DOHH2 (cell line): ENCODE measurements around the gene MCF2L.

ENCODE experiments used
- H3F3A ChIP-seq: fragments of 200-600 bp; sonication (generic), shearing (Covaris generic); 2 replicates; pipeline ENCODE4 v1.6.0; 2016; ENCODE audit warnings: antibody characterized with exemption, mild to moderate bottlenecking; ENCODE audit not compliant: control insufficient read depth, insufficient read depth
- H3K27ac ChIP-seq: fragments of 200-600 bp; sonication (generic); 2 replicates; pipeline ENCODE4 v1.5.1; 2014; ENCODE audit warnings: low read depth, mild to moderate bottlenecking, low read length, moderate library complexity
- H3K27me3 ChIP-seq: fragments of 200-600 bp; sonication (generic); 2 replicates; pipeline ENCODE4 v1.6.1; 2014; ENCODE audit warnings: mild to moderate bottlenecking, low read length, mixed read lengths; ENCODE audit not compliant: control insufficient read depth
- H3K36me3 ChIP-seq: fragments of 200-600 bp; sonication (generic); 2 replicates; pipeline ENCODE4 v1.6.1; 2014; ENCODE audit warnings: mild to moderate bottlenecking, low read length, moderate library complexity, mixed read lengths; ENCODE audit not compliant: control insufficient read depth
- H3K4me1 ChIP-seq: fragments of 200-600 bp; sonication (generic); 2 replicates; pipeline ENCODE4 v1.6.1; 2014; ENCODE audit warnings: mild to moderate bottlenecking, low read length, mixed read lengths; ENCODE audit not compliant: control insufficient read depth
- H3K4me2 ChIP-seq: fragments of 200-600 bp; sonication (generic); 2 replicates; pipeline ENCODE4 v1.6.0; 2014; ENCODE audit warnings: mild to moderate bottlenecking, low read length, moderate library complexity
- H3K4me3 ChIP-seq: fragments of 200-600 bp; sonication (generic); 2 replicates; pipeline ENCODE4 v1.5.1; 2014; ENCODE audit warnings: mild to moderate bottlenecking, low read length, mixed read lengths
- H3K79me2 ChIP-seq: fragments of 200-600 bp; sonication (generic); 2 replicates; pipeline ENCODE4 v1.6.1; 2014; ENCODE audit warnings: mild to moderate bottlenecking, low read length, mixed read lengths; ENCODE audit not compliant: control insufficient read depth
- H3K9me2 ChIP-seq: fragments of 200-600 bp; sonication (generic); replicated peaks from 2 replicates; pipeline ENCODE4 v1.6.1; 2014; ENCODE audit warnings: mild to moderate bottlenecking, low read length, mixed read lengths; ENCODE audit not compliant: control insufficient read depth
- H3K9me3 ChIP-seq: fragments of 200-600 bp; sonication (generic); 2 replicates; pipeline ENCODE4 v1.6.1; 2014; ENCODE audit warnings: antibody characterized with exemption, low read length, mixed read lengths; ENCODE audit not compliant: control insufficient read depth, insufficient read depth
- H4K20me1 ChIP-seq: fragments of 200-600 bp; sonication (generic); 2 replicates; pipeline ENCODE4 v1.6.0; 2014; ENCODE audit warnings: low read depth, mild to moderate bottlenecking, antibody characterized with exemption, low read length, moderate library complexity; ENCODE audit not compliant: control insufficient read depth, insufficient read depth
- EZH2phosphoT487 ChIP-seq: fragments of 200-600 bp; sonication (generic); IDR thresholded peaks from 2 replicates; pipeline ENCODE4 v1.6.1; 2017; ENCODE audit warnings: borderline replicate concordance, mild to moderate bottlenecking, antibody characterized with exemption, low read length, moderate library complexity, mixed read lengths
- TF ChIP-seq, protein P1 (sequence below): fragments of 200-600 bp; sonication (generic); IDR thresholded peaks from one replicate; pipeline ENCODE4 v1.5.1; 2014; ENCODE audit warnings: antibody characterized with exemption, mild to moderate bottlenecking, low read depth, low read length; ENCODE audit not compliant: poor library complexity, severe bottlenecking

MCF2L gene

DNA sequence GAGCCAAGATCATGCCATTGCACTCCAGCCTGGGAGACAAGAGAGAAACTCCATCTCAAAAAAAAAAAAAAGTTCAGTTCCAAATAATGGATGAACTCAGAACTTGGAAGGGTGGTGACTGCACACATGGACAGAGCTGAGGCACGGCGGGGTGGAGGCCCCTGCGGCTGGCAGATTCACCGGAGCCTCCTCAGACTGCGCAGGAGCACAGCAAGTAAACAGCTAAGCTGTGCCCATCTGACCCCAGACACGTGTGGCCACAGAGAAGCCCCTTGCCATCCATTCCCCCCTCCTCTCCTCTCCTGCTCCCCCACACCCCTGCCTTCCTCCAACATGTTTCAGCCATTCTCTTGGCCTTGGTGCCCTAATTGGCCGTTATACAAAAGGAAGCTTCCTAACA is 173.9 kb downstream of the MCF2L start:
- Histone ChIP-seq H3K27me3 (peaks cover 3% of the 10 kb centered on the region; the same call in 1 of the 2 replicates), H3K9me2 (no peaks in the 10 kb centered on the region), H3K27ac (no peak overlapping the region), H4K20me1 (no peaks in the 10 kb centered on the region), H3K79me2 (no peaks in the 10 kb centered on the region), H3K4me1 (no peaks in the 10 kb centered on the region), H3K4me2 (no peak overlapping the region), H3F3A (no peaks in the 10 kb centered on the region), H3K4me3 (no peak overlapping the region), H3K9me3 (no peaks in the 10 kb centered on the region), H3K36me3 (no peaks in the 10 kb centered on the region)
- TF ChIP-seq, protein P1, sequence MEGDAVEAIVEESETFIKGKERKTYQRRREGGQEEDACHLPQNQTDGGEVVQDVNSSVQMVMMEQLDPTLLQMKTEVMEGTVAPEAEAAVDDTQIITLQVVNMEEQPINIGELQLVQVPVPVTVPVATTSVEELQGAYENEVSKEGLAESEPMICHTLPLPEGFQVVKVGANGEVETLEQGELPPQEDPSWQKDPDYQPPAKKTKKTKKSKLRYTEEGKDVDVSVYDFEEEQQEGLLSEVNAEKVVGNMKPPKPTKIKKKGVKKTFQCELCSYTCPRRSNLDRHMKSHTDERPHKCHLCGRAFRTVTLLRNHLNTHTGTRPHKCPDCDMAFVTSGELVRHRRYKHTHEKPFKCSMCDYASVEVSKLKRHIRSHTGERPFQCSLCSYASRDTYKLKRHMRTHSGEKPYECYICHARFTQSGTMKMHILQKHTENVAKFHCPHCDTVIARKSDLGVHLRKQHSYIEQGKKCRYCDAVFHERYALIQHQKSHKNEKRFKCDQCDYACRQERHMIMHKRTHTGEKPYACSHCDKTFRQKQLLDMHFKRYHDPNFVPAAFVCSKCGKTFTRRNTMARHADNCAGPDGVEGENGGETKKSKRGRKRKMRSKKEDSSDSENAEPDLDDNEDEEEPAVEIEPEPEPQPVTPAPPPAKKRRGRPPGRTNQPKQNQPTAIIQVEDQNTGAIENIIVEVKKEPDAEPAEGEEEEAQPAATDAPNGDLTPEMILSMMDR = no peak
- TF ChIP-seq EZH2phosphoT487 = no peak

DNA sequence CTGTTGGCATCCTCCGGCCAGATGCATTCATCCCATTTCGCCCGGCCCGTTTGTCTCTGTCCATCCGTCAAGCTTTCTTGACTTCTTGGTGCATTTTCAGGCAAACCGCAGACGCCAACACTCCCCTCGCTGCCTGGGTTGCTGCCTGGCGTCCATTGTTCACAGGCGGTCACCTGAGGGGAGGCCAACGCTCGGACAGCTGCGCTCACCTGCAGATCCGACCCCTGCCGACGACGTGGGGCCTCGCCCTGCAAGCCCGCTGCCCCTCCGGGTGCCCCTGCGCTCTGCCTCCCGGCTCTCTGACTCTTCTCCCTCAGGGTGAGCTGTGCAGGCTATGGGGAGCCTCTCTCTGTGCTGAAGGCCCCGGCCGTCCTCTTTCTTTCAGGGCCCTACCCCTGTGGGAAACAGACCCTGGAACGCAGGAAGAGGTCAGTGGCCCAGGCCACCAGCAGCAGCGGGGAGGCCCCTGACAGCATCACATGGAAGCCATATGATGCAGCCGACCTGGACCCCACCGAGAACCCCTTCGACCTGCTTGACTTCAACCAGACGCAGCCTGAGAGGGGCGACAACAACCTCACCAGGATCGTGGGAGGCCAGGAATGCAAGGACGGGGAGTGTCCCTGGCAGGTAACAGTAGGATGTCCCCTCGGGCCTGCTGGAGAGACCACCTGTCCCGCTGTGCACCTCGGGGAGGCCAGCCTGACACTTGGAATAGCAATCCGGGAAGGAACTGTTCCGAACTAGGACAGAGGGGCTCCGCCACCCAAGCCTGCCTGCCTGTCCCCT is 174.6 kb downstream of the MCF2L start:
- H3K27ac ChIP-seq = no peak overlapping the region
- peaks cover 3% of the 10 kb centered on the region; the same call in 1 of the 2 replicates for H3K27me3 ChIP-seq
- no peaks in the 10 kb centered on the region for H3K36me3 ChIP-seq
- no peaks in the 10 kb centered on the region for H3K9me2 ChIP-seq
- H3K4me3 ChIP-seq = no peak overlapping the region
- no peaks in the 10 kb centered on the region for H3K9me3 ChIP-seq
- H3K4me1 ChIP-seq = no peaks in the 10 kb centered on the region
- H4K20me1 ChIP-seq = no peaks in the 10 kb centered on the region
- TF ChIP-seq EZH2phosphoT487 = no peak
- TF ChIP-seq, protein P1 = no peak
- no peaks in the 10 kb centered on the region for H3F3A ChIP-seq
- no peaks in the 10 kb centered on the region for H3K79me2 ChIP-seq
- H3K4me2 ChIP-seq = no peak overlapping the region

DNA sequence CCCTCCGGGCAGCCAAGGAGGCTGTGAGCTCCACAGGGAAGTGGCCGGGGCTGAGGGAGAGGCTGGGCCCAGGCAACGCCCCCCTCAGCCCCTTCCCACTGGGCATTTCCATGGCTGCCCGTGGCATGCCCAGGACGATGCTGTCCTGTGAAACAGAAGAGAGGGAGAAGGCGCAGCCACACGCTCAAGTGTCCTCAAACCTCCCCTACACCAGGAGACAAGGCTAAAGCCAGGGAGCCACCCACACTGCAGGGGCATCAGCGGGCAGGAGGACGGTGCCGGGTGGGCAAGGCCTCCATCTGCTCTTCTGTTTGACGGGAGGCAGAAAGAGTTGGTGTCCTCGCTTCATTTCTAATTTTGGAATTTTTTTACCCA is 175.2 kb downstream of the MCF2L start:
- H3K4me3 ChIP-seq = no peak overlapping the region
- H3K79me2 ChIP-seq = no peaks in the 10 kb centered on the region
- no peaks in the 10 kb centered on the region for H3K9me2 ChIP-seq
- H3K27me3 ChIP-seq = no peaks in the 10 kb centered on the region
- no peaks in the 10 kb centered on the region for H3K4me1 ChIP-seq
- no peaks in the 10 kb centered on the region for H3K9me3 ChIP-seq
- H3F3A ChIP-seq = no peaks in the 10 kb centered on the region
- TF ChIP-seq, protein P1 = no peak
- no peak for TF ChIP-seq EZH2phosphoT487
- H4K20me1 ChIP-seq = no peaks in the 10 kb centered on the region
- no peak overlapping the region for H3K4me2 ChIP-seq
- H3K27ac ChIP-seq = no peak overlapping the region
- H3K36me3 ChIP-seq = no peaks in the 10 kb centered on the region

DNA sequence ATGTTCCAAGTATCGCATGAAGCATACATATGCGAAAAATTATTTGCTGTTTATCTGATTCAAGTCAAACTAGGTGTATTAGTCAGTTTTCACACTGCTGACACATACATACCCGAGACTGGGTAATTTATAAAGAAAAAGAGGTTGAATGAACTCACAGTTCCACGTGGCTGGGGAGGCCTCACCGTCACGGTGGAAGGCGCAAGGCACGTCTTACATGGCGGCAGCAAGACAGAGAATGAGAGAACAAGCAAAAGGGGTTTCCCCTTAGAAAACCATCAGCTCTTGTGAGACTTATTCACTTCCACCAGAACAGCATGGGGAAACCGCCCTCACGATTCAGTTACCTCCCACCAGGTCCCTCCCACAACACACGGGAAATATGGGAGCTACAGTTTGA is 176.5 kb downstream of the MCF2L start:
- no peaks in the 10 kb centered on the region for H3K36me3 ChIP-seq
- H3K4me2 ChIP-seq = no peak overlapping the region
- no peaks in the 10 kb centered on the region for H3K9me2 ChIP-seq
- TF ChIP-seq EZH2phosphoT487 = no peak
- TF ChIP-seq, protein P1 = no peak
- no peaks in the 10 kb centered on the region for H3K27me3 ChIP-seq
- no peak overlapping the region for H3K4me3 ChIP-seq
- H3F3A ChIP-seq = no peaks in the 10 kb centered on the region
- H3K27ac ChIP-seq = no peak overlapping the region
- no peaks in the 10 kb centered on the region for H4K20me1 ChIP-seq
- H3K9me3 ChIP-seq = no peaks in the 10 kb centered on the region
- H3K79me2 ChIP-seq = no peaks in the 10 kb centered on the region
- H3K4me1 ChIP-seq = no peaks in the 10 kb centered on the region
